Tibial nerve (tissue), 3 donors: ENCODE data around the gene ZBTB21.

ENCODE experiments used
- POLR2A ChIP-seq, 2 donors: fragments of 450-650 bp; IDR thresholded peaks; one replicate each; pipeline ENCODE4 v1.6.1; 2017; ENCODE audit warnings: antibody characterized with exemption in 2 of 2, mild to moderate bottlenecking in 2 of 2, moderate library complexity in 2 of 2
- TF ChIP-seq, protein P1 (sequence below), 5 experiments: fragments of 200-600 bp in 3 of 5; fragments of 450-650 bp in 2 of 5; sonication (generic) in 3 of 5; IDR thresholded peaks; one replicate each; pipeline ENCODE4 v1.5.1; 2016 to 2019; ENCODE audit warnings: antibody characterized with exemption in 5 of 5, mild to moderate bottlenecking in 3 of 5, moderate library complexity in 2 of 5

DNA sequence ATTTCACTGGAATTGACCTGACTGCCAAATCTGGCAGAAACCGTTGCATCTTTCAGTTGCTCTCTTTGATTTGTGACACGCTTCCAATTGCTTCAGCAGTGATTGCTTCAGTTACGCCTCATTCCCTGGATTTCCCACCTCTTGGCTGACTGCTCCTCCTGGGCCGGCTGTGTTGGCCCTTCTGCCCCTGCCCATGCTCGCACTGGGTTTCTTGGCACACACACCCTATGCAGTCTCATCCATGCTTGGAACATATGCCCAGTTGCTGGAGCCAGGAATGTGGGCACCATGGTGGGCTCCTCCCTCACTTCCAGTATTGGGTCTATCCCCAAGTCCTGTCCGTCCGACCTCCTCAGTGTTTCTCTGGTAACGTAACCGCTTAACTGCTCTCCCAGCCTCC, 2.2 kb upstream of the ZBTB21 start:
- TF ChIP-seq, protein P1, sequence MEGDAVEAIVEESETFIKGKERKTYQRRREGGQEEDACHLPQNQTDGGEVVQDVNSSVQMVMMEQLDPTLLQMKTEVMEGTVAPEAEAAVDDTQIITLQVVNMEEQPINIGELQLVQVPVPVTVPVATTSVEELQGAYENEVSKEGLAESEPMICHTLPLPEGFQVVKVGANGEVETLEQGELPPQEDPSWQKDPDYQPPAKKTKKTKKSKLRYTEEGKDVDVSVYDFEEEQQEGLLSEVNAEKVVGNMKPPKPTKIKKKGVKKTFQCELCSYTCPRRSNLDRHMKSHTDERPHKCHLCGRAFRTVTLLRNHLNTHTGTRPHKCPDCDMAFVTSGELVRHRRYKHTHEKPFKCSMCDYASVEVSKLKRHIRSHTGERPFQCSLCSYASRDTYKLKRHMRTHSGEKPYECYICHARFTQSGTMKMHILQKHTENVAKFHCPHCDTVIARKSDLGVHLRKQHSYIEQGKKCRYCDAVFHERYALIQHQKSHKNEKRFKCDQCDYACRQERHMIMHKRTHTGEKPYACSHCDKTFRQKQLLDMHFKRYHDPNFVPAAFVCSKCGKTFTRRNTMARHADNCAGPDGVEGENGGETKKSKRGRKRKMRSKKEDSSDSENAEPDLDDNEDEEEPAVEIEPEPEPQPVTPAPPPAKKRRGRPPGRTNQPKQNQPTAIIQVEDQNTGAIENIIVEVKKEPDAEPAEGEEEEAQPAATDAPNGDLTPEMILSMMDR (IDR thresholded peaks at IDR 0.05), result no peak
- no peak for TF ChIP-seq POLR2A (IDR thresholded peaks at IDR 0.05)
